ENCODE measurements around the gene RBM44.
"Not testable (repeated sequence)": the region's sequence is repeated elsewhere in the genome, so short reads cannot be mapped to it uniquely, and the experiment has no call there.

The RBM44 gene

DNA sequence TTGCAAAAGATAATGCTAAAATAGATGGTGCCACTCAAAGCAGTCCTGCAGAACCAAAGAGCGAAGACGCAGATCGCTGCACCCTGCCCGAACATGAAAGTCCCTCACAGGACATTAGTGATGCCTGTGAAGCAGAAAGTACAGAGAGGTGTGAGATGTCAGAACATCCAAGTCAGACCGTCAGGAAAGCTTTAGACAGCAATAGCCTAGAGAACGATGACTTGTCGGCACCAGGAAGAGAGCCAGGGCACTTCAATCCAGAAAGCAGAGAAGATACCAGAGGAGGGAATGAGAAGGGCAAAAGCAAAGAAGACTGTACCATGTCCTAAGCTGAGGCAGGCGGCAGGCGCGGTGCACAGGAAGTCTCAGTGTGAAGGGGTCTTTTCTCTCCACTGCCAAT lies 34.8 kb upstream of the RBM44 start:
- Histone ChIP-seq H3K27me3 (replicated peaks) (no peaks in the 10 kb centered on the region), H3K4me3 (ENCODE audit: low read depth, low read length) (no peak overlapping the region), H3K36me3 (replicated peaks) (peaks cover 24% of the 10 kb centered on the region), H3K27ac (no peak overlapping the region)
- in situ Hi-C loops (cut with HindIII; ENCODE audit: low pct_ligation_motif_present, low sequenced_read_pairs) = no loop called here
- TF ChIP-seq, protein P1, sequence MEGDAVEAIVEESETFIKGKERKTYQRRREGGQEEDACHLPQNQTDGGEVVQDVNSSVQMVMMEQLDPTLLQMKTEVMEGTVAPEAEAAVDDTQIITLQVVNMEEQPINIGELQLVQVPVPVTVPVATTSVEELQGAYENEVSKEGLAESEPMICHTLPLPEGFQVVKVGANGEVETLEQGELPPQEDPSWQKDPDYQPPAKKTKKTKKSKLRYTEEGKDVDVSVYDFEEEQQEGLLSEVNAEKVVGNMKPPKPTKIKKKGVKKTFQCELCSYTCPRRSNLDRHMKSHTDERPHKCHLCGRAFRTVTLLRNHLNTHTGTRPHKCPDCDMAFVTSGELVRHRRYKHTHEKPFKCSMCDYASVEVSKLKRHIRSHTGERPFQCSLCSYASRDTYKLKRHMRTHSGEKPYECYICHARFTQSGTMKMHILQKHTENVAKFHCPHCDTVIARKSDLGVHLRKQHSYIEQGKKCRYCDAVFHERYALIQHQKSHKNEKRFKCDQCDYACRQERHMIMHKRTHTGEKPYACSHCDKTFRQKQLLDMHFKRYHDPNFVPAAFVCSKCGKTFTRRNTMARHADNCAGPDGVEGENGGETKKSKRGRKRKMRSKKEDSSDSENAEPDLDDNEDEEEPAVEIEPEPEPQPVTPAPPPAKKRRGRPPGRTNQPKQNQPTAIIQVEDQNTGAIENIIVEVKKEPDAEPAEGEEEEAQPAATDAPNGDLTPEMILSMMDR (IDR thresholded peaks at IDR 0.05; ENCODE audit: low read depth, low read length, missing control alignments) = no peak
- DNase-seq = no peak

DNA sequence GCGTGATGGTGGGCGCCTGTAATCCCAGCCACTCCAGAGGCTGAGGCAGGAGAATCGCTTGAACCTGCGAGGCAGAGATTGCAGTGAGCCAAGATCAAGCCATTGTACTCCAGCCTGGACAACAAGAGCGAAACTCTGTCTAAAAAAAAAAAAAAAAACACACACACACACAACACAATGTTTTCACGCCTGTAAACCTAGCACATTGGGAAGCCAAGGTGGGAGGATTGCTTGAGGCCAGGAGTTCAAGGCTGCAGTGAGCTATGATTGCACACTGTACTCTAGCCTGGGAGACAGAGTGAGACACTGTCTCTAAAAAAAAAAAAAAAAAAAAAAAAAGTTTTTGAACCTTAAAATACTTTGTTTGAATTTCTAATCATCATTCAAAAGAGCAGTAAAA lies 33.5 kb upstream of the RBM44 start:
- in situ Hi-C loops (cut with HindIII; ENCODE audit: low pct_ligation_motif_present, low sequenced_read_pairs); H3K27ac ChIP-seq; DNase-seq; H3K27me3 ChIP-seq (replicated peaks); H3K4me3 ChIP-seq (ENCODE audit: low read depth, low read length): not testable (repeated sequence)
- peaks cover 22% of the 10 kb centered on the region for H3K36me3 ChIP-seq (replicated peaks)

DNA sequence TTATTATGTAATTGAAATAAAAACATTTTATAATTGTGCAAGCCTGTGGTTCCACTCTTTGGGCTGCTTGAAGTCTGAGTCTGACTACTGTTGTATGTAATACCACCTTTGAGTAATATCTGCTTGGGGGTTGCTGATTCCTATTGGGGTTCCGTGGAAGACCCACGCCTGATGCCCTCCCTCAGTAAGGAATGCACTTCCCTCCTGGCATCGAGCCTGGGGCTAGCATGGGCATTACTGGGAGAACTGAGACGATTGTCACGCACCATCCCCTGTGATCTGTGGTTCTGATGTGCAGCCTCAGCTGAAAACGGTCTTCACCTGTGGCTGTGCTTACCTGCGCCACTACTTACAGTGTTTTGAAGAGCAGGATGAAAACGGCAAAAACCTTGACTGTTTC lies 32.7 kb upstream of the RBM44 start:
- TF ChIP-seq, protein P1 (IDR thresholded peaks at IDR 0.05; ENCODE audit: low read depth, low read length, missing control alignments) = no peak
- no peak for DNase-seq
- in situ Hi-C loops (cut with HindIII; ENCODE audit: low pct_ligation_motif_present, low sequenced_read_pairs) = no loop called here
- Histone ChIP-seq H3K27me3 (replicated peaks) (no peaks in the 10 kb centered on the region), H3K4me3 (ENCODE audit: low read depth, low read length) (no peak overlapping the region), H3K27ac (no peak overlapping the region), H3K36me3 (replicated peaks) (peaks cover 24% of the 10 kb centered on the region)

DNA sequence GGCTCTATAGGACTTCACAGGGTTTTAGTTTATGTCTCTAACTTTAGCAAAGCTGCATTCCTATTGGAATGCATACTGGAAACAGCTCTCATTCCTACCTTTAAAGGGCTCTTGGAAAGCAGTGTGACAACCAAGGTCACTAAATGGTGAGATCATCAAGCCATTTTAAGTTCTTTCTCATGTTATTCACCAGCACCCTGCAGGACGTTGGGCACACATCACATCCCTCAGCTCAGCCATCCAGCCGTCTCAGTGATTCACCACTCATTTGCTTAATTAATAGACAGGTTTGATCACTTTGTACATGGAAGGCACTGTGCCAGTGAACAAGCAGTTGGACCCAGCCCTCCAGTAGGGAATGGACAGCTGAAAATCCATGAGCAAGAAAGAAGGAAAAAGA lies 32.2 kb upstream of the RBM44 start:
- TF ChIP-seq, protein P1 (IDR thresholded peaks at IDR 0.05; ENCODE audit: low read depth, low read length, missing control alignments) = no peak
- Histone ChIP-seq H3K4me3 (ENCODE audit: low read depth, low read length) (no peak overlapping the region), H3K27me3 (replicated peaks) (no peaks in the 10 kb centered on the region), H3K27ac (no peak overlapping the region), H3K36me3 (replicated peaks) (peaks cover 20% of the 10 kb centered on the region)
- in situ Hi-C loops (cut with HindIII; ENCODE audit: low pct_ligation_motif_present, low sequenced_read_pairs) = no loop called here
- DNase-seq = no peak

DNA sequence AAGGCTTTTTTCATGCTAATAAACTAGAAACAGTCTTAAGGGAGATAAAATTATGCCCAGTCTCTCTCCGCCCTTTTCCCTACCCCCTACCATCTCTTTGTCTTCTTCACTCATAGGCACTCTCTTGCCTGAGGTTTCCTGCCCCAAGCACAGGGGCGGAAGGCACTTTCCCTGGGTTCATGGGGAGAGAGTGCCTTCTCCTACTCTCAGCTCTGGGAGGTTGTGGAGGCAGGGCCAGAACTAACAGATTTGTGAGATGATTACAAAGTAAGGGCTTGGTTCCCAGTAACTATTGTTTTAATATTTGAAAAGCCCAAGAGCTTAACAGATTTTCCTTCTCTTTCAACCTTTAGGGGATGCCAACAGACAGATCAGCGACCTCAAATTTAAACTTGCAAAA lies 26.1 kb upstream of the RBM44 start:
- H3K36me3 ChIP-seq (replicated peaks) = peaks cover 33% of the 10 kb centered on the region
- no peak for DNase-seq
- H3K27me3 ChIP-seq (replicated peaks) = no peaks in the 10 kb centered on the region
- TF ChIP-seq, protein P1 (IDR thresholded peaks at IDR 0.05; ENCODE audit: low read depth, low read length, missing control alignments) = no peak
- no peak overlapping the region for H3K4me3 ChIP-seq (ENCODE audit: low read depth, low read length)
- H3K27ac ChIP-seq = no peak overlapping the region
- in situ Hi-C loops (cut with HindIII; ENCODE audit: low pct_ligation_motif_present, low sequenced_read_pairs) = no loop called here

DNA sequence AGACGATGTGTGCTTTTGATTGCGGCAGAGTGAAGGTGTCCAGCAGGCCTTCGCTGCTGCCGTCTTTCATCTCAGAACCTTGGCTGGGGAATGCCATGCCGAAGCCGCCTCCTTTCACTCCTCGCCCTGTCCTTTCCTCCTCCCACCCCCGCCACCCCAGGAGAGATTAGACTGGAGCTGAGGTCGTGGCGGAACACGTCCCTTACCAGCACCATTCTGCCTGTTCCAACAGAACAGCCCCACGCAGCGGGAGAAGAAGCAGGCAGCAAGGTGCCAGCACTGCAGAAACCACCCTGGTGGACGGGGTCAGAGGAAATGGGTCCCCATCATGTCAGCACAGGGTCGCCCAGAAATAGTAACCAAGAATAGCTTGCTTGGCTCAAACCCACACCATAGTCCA lies 24.8 kb upstream of the RBM44 start:
- H3K27ac ChIP-seq = no peak overlapping the region
- in situ Hi-C loops (cut with HindIII; ENCODE audit: low pct_ligation_motif_present, low sequenced_read_pairs) = no loop called here
- TF ChIP-seq, protein P1 (IDR thresholded peaks at IDR 0.05; ENCODE audit: low read depth, low read length, missing control alignments) = no peak
- peaks cover 33% of the 10 kb centered on the region for H3K36me3 ChIP-seq (replicated peaks)
- H3K4me3 ChIP-seq (ENCODE audit: low read depth, low read length) = no peak overlapping the region
- no peak for DNase-seq
- H3K27me3 ChIP-seq (replicated peaks) = no peaks in the 10 kb centered on the region
